Neural cell (in vitro differentiated cells): ENCODE measurements around the gene XYLT2. TPM values are rescaled to one million over a fixed set of nuclear protein-coding genes. Genes with fewer than 3 reads are reported as not detected.

ENCODE experiments used
- H2AFZ ChIP-seq: fragments of 200-600, 300-800 bp; sonication (generic), shearing (Covaris generic); 2 replicates; pipeline ENCODE4 v1.6.0; 2014; ENCODE audit warnings: low read depth, mild to moderate bottlenecking, antibody characterized with exemption, low read length, moderate library complexity
- H3F3A ChIP-seq: fragments of 200-600 bp; shearing (Covaris generic); 2 replicates; pipeline ENCODE4 v1.6.1; 2016; ENCODE audit warnings: mild to moderate bottlenecking, moderate library complexity, mixed read lengths, antibody characterized with exemption, low read length; ENCODE audit not compliant: insufficient read depth, poor library complexity, severe bottlenecking
- H3K27ac ChIP-seq: fragments of 200-600, 300-800 bp; sonication (generic), shearing (Covaris generic); 2 replicates; pipeline ENCODE4 v1.5.1; 2014; ENCODE audit warnings: mild to moderate bottlenecking, low read length, moderate library complexity
- H3K27me3 ChIP-seq: fragments of 300-800, 200-600 bp; sonication (generic), shearing (Covaris generic); 2 replicates; pipeline ENCODE4 v1.6.0; 2014; ENCODE audit warnings: mild to moderate bottlenecking, low read depth, low read length, moderate library complexity; ENCODE audit not compliant: insufficient read depth
- H3K36me3 ChIP-seq: fragments of 300-800, 200-600 bp; sonication (generic), shearing (Covaris generic); 2 replicates; pipeline ENCODE4 v1.5.1; 2014; ENCODE audit warnings: mild to moderate bottlenecking, antibody characterized with exemption, low read length, moderate library complexity; ENCODE audit not compliant: insufficient read depth
- H3K4me2 ChIP-seq: fragments of 300-800, 200-600 bp; sonication (generic), shearing (Covaris generic); 2 replicates; pipeline ENCODE4 v1.6.0; 2014; ENCODE audit warnings: mild to moderate bottlenecking, low read length
- H3K4me3 ChIP-seq: fragments of 300-800, 200-600 bp; sonication (generic), shearing (Covaris generic); 2 replicates; pipeline ENCODE4 v1.5.1; 2014; ENCODE audit warnings: mild to moderate bottlenecking, low read length, moderate library complexity
- H3K79me2 ChIP-seq: fragments of 200-600 bp; shearing (Covaris generic); replicated peaks from 2 replicates; pipeline ENCODE4 v1.6.0; 2014; ENCODE audit warnings: mild to moderate bottlenecking, low read length, moderate library complexity; ENCODE audit not compliant: insufficient read depth
- H3K9ac ChIP-seq: fragments of 300-800, 200-600 bp; sonication (generic), shearing (Covaris generic); 2 replicates; pipeline ENCODE4 v1.6.1; 2016; ENCODE audit warnings: mild to moderate bottlenecking, low read length, mixed read lengths
- H3K9me2 ChIP-seq: fragments of 200-600 bp; shearing (Covaris generic); 2 replicates; pipeline ENCODE4 v1.6.1; 2016; ENCODE audit warnings: mild to moderate bottlenecking, low read length, mixed read lengths; ENCODE audit not compliant: insufficient read depth
- H3K9me3 ChIP-seq: fragments of 200-600, 300-800 bp; sonication (generic), shearing (Covaris generic); 2 replicates; pipeline ENCODE4 v1.6.1; 2016; ENCODE audit warnings: mild to moderate bottlenecking, mixed run types, low read length, moderate library complexity, mixed read lengths
- H4K20me1 ChIP-seq: fragments of 200-600 bp; shearing (Covaris generic); 2 replicates; pipeline ENCODE4 v1.6.1; 2016; ENCODE audit warnings: mild to moderate bottlenecking, mixed run types; ENCODE audit not compliant: insufficient read depth
- CTCF ChIP-seq: fragments of 450-650 bp; IDR thresholded peaks from 2 replicates; pipeline ENCODE4 v1.5.1; 2014; ENCODE audit warnings: antibody characterized with exemption, mild to moderate bottlenecking, moderate library complexity; ENCODE audit not compliant: poor library complexity, severe bottlenecking
- EP300 ChIP-seq: fragments of 450-650 bp; conservative IDR thresholded peaks from 2 replicates; pipeline ENCODE4 v1.6.1; 2014; ENCODE audit warnings: antibody characterized with exemption, mild to moderate bottlenecking, moderate library complexity; ENCODE audit not compliant: poor library complexity, severe bottlenecking
- EZH2 ChIP-seq: fragments of 200-600, 300-800 bp; shearing (Covaris generic), sonication (generic); IDR thresholded peaks from 2 replicates; pipeline ENCODE4 v1.6.1; 2014; ENCODE audit warnings: antibody characterized with exemption, low read length, borderline replicate concordance, mild to moderate bottlenecking; ENCODE audit not compliant: insufficient read depth, poor library complexity, severe bottlenecking
- MXI1 ChIP-seq: fragments of 450-650 bp; conservative IDR thresholded peaks from 2 replicates; pipeline ENCODE4 v1.6.1; 2014; ENCODE audit warnings: antibody characterized with exemption, mild to moderate bottlenecking; ENCODE audit not compliant: poor library complexity, severe bottlenecking
- RAD21 ChIP-seq: fragments of 450-650 bp; conservative IDR thresholded peaks from 2 replicates; pipeline ENCODE4 v1.6.1; 2014; ENCODE audit warnings: antibody characterized with exemption, mild to moderate bottlenecking, moderate library complexity
- REST ChIP-seq: IDR thresholded peaks from 2 replicates; pipeline ENCODE4 v1.6.1; 2012; ENCODE audit warnings: borderline replicate concordance
- SMC3 ChIP-seq: fragments of 450-650 bp; conservative IDR thresholded peaks from 2 replicates; pipeline ENCODE4 v1.6.1; 2014; ENCODE audit warnings: antibody characterized with exemption, mild to moderate bottlenecking, moderate library complexity; ENCODE audit not compliant: poor library complexity
- polyA plus RNA-seq: library from polyadenylated mRNA; depleted of rRNA; stranded (reverse); fragments of >200 nt; gene quantifications from 2 replicates; pipeline ENCODE4 v1.2.3, GENCODE V29; 2014

XYLT2 gene
- polyA plus RNA-seq, 1 donor from 2014 or later: 6.9 TPM

- H3K36me3 ChIP-seq: no peaks in the 10 kb centered on the region
- H3K27ac ChIP-seq: no peak overlapping the region
- H3K9ac ChIP-seq: no peak overlapping the region
- H3K27me3 ChIP-seq: no peaks in the 10 kb centered on the region
- H3K79me2 ChIP-seq: no peaks in the 10 kb centered on the region
- H4K20me1 ChIP-seq: no peaks in the 10 kb centered on the region
- H3F3A ChIP-seq: no peaks in the 10 kb centered on the region
- TF ChIP-seq CTCF (no peak), RAD21 (no peak), REST (no peak)
- H3K4me3 ChIP-seq: no peak overlapping the region
- no peak overlapping the region for H3K4me2 ChIP-seq
- no peaks in the 10 kb centered on the region for H3K9me2 ChIP-seq
- H2AFZ ChIP-seq: no peak overlapping the region
- H3K9me3 ChIP-seq: no peaks in the 10 kb centered on the region
These were observed 8.0 kb upstream of the XYLT2 start for GRCh38 chr17:50337956-50338355.

DNA sequence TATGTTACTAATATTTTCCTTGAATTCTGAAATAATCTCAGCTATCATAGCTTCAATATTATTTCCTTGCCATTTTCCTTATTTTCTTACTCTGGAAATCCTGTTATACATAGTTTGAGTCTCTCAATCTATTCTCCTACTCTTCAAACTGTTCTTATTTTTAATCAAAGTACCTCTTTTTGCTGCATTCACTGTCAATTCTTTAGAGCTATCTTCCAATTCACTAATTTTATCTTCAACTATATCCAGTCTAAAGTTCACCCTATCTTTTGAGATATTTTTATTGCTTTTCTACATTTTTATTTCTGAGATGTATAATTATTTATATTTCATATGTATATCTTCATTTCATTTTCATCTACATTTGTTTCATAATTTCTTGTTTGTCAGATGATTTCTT lies 7.3 kb upstream of the XYLT2 start:
- Histone ChIP-seq H3K27me3 (no peaks in the 10 kb centered on the region), H3K27ac (no peak overlapping the region), H3K4me3 (no peak overlapping the region), H3K4me2 (no peak overlapping the region), H3K9ac (no peak overlapping the region), H3K79me2 (no peaks in the 10 kb centered on the region), H3K9me3 (no peaks in the 10 kb centered on the region), H4K20me1 (no peaks in the 10 kb centered on the region), H3K9me2 (no peaks in the 10 kb centered on the region), H3K36me3 (no peaks in the 10 kb centered on the region), H3F3A (no peaks in the 10 kb centered on the region), H2AFZ (no peak overlapping the region)
- TF ChIP-seq MXI1 (no peak), REST (no peak), SMC3 (no peak), RAD21 (no peak), EZH2 (no peak), EP300 (no peak)
